CD1c-positive myeloid dendritic cell (primary cell): ENCODE data around the gene GLTPD2.

Source experiments
- DNase-seq: peaks from one replicate; pipeline ENCODE4 v3.0.0-alpha.2; 2016; ENCODE audit errors: extremely low spot score

GLTPD2 gene

GRCh38 chr17:4771519-4772234 lies 17.1 kb upstream of the GLTPD2 start, which contains the start of gene TM4SF5:
TSS of gene TM4SF5 (plus strand) at chr17:4771886. CDS start at chr17:4771923, 37 bp downstream.
- DNase-seq, result no peak

GRCh38 chr17:4772235-4772613 lies 16.5 kb upstream of the GLTPD2 start:
- DNase-seq, result no peak

- no peak for DNase-seq
These were observed 10.6 kb upstream of the GLTPD2 start for GRCh38 chr17:4777969-4778760.

- DNase-seq, result no peak
These were observed 8.3 kb upstream of the GLTPD2 start for GRCh38 chr17:4780325-4780955.

GRCh38 chr17:4782652-4783051 lies 6.1 kb upstream of the GLTPD2 start:
- peak; percentile 48 for DNase-seq

- peak; percentile 26 for DNase-seq
These were observed 3.3 kb upstream of the GLTPD2 start for GRCh38 chr17:4785311-4786105.

GRCh38 chr17:4786106-4786511 lies 2.7 kb upstream of the GLTPD2 start, which contains the start of gene VMO1:
TSS of gene VMO1 (minus strand) at chr17:4786364. CDS start at chr17:4786352, 12 bp downstream.
- DNase-seq, result peak; percentile 40

- no peak for DNase-seq
These were observed 2.2 kb upstream of the GLTPD2 start for GRCh38 chr17:4786516-4786915.

GRCh38 chr17:4788159-4788806 lies 481 bp upstream of the GLTPD2 start:
- DNase-seq, result no peak

GRCh38 chr17:4789701-4789950 lies 862 bp downstream of the GLTPD2 start:
- no peak for DNase-seq

GRCh38 chr17:4789951-4790704 lies 1.4 kb downstream of the GLTPD2 start:
- DNase-seq, result peak; percentile 88

GRCh38 chr17:4790705-4791088 lies 1.9 kb downstream of the GLTPD2 start:
- DNase-seq, result no peak

- DNase-seq, result no peak
These were observed 6.4 kb downstream of the GLTPD2 start for GRCh38 chr17:4795168-4795567.

GRCh38 chr17:4796552-4796920 lies 7.8 kb downstream of the GLTPD2 start:
- DNase-seq, result peak; percentile 49

GRCh38 chr17:4800462-4801196 lies 11.9 kb downstream of the GLTPD2 start:
- DNase-seq, result no peak

GRCh38 chr17:4802228-4802627 lies 13.5 kb downstream of the GLTPD2 start, which contains the start of gene C17orf114:
TSS of gene C17orf114 (minus strand) at chr17:4802328.
- DNase-seq, result no peak

GRCh38 chr17:4806456-4806776 lies 17.7 kb downstream of the GLTPD2 start:
- DNase-seq, result no peak

- peak; percentile 93 for DNase-seq
These were observed 18.2 kb downstream of the GLTPD2 start, which contains the start of gene PLD2 for GRCh38 chr17:4806777-4807604. TSS of gene PLD2 (plus strand) at chr17:4807152. CDS start at chr17:4807773, 621 bp downstream.
